Cortex of kidney (tissue), 1 donor: Measurements from ENCODE around the gene KDM2B.

Experiments
- DNase-seq: peaks from one replicate; lab custom pipeline; 2025; lab: John Stamatoyannopoulos, UW

Gene KDM2B

GRCh38 chr12:121530600-121531355 is 50.0 kb downstream of the KDM2B start:
- no peak for DNase-seq

GRCh38 chr12:121529184-121529583 is 51.6 kb downstream of the KDM2B start:
- DNase-seq, result no peak

- DNase-seq, result no peak
Measured at GRCh38 chr12:121525411-121525810, 55.4 kb downstream of the KDM2B start.

DNA sequence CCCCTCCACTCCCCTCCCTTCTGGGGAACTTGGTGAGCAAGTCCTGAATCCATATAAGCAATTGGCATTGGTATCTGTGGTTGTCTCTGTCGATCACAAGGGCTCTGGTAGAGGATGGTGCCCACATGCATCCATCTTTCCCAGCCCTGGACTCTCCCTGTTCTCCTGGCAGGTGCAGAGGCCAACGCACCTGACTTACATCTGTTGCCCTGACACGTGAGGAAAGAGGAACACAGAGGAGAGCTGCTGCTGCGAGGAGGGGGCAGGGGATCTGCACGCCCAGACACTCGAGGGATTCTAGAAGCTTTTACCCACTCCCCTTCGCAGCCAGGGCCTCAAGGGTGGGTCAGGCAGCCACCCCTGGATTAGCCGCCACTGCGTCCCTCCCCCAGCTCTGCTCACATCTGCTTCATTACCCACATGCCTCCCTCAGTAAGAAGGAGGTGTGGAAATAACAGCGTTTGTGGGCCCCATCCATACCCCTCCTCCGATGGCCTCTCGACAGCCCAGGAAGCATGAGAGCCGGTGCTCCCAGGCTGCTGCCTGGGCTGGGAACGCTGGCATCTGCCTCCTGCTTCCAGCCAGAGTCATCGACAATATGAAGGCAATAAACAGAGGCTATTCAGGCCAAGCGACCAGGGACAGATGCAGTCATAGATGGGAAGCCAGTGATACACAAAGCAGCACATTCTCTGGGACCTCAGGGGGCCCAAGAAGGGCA is 56.5 kb downstream of the KDM2B start:
- DNase-seq, result no peak

GRCh38 chr12:121523741-121524140 is 57.1 kb downstream of the KDM2B start:
- no peak for DNase-seq

DNA sequence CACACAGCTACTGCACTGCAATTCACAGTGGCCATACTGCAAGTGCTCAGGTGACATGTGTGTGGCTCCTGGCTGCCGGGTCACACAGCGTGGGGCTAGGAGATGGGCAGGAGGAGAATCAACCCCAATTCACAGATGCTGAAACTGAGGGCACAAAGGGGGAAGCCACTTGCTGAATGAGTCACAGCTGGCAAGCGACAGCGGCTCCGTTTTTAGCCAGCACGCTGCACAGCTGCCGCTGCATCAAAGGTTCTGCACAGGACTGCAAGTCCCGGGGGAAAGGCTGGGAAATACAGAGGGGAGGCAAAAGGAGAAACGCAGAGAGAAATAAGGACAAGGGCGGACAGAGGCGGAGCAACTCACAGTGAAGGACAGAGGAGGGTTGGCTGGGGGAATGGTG is 57.9 kb downstream of the KDM2B start:
- no peak for DNase-seq

GRCh38 chr12:121520586-121521086 is 60.2 kb downstream of the KDM2B start:
- no peak for DNase-seq

DNA sequence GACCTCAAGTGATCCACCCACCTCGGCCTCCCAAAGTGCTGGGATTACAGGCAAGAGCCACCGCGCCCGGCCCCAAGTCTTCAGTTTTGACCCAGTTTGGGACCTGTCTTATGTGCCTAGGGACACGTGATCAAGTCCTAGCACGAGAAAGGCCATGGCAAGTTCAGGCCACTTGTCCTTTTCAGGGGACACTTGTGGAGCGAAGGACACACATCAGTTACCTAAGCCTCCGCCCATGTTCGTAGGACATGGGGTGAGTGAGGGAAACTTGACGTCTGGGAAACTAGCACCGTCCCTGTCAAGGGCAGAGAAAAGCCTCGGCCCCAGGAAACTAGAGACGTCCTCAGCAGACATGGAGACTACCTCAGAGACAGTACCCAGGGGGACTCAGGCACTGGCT is 60.7 kb downstream of the KDM2B start:
- no peak for DNase-seq

DNA sequence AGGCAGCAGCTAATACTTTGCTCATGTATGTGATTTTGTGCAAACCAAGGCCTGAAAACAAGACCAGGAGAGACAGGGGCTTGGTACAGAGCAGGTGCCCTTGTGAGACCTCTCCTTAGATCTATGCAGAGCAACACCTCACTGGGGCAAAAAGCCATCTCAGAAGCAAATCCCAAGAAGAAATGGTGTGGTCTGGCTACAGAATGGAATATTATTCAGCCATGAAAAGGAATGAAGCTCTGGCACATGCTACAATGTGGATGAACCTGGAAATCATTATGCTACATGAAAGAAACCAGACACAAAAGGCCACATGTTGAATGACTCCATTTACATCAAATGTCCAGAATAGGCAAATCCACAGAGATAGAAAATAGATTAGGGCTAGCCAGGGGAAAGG is 61.6 kb downstream of the KDM2B start:
- DNase-seq, result no peak

- no peak for DNase-seq
Measured at GRCh38 chr12:121518656-121519055, 62.2 kb downstream of the KDM2B start.

DNA sequence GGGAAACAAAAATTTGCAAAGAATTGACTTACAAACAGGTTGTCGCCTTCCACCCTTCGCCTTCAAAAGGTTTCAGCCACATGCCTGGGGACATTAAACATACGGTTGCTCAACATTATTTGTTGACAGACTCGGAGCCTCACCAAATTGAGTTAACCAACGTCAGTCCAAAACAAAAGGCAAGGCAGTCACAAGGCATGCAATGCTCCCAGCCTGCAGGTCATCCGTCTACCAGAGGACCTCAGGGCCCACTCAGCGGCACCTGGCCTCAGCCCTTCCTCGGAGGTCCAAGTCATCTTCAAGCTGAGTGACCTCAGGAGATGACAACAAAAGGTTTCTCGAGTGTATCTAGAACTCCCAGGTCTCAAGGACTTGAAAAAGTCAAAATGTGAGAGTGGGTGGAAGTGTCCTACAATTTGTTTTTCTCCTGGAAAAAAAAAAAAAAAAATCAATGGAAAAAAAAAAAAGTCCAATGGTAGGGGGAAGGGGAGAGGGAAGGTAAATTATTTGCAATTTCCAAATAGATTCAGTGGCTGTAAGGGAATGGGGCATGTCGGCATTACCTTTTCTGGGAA is 64.3 kb downstream of the KDM2B start:
- no peak for DNase-seq

DNA sequence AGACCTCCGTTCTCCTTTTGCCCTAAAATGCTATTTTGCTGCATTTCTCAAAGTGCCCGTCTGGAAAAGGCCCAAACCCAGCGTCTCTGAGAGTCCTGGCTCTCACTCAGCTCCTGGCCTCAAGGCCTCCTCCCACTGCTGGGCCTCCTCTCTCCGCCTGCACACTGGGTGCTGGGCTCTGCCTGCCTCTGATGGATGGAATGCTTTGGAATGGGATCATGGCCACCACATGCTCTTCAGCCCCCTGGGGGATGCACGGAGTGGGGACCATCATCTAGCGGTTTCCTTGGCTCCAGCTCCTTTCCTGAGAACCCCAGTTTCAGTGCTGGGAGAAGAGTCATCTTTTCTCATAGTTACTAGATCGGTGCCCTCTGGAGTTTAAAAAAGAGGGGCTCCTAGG is 65.2 kb downstream of the KDM2B start:
- no peak for DNase-seq

- no peak for DNase-seq
Measured at GRCh38 chr12:121514184-121514742, 66.6 kb downstream of the KDM2B start.

DNA sequence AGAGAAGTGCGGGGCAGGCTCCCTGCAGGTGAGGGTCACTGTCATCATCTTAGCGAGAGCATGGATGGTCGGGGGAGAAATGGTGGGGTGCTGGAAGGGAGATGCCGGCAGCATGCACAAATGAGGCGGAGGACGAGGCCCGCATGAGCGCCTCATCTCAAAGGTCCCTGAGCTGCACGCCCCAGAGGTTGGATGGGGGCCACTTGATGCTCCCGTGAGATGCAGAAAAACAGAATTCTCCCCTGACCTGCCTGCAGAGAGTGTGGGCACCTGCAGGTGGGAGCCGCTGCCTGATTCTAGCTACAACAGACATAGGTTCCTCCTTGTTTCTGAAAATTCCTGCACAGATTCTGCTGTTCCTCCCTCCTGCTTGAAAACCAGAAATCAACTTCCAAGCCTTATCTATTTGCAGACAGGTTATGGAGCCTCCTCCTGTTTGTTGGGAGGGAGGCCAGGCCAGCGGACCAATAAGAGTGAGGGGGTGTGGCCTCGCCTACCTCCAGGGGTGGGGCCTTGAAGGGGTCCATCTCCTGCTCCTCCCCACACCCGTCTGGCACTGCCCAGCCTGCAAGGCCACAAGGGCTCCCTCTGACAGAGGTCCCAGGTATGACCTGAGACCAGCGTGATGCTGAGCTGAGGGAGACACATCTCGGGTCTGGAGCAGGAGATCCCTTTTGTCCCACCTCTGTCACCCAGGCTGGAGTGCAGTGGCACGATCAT is 67.2 kb downstream of the KDM2B start:
- no peak for DNase-seq

GRCh38 chr12:121512561-121512960 is 68.3 kb downstream of the KDM2B start:
- no peak for DNase-seq

DNA sequence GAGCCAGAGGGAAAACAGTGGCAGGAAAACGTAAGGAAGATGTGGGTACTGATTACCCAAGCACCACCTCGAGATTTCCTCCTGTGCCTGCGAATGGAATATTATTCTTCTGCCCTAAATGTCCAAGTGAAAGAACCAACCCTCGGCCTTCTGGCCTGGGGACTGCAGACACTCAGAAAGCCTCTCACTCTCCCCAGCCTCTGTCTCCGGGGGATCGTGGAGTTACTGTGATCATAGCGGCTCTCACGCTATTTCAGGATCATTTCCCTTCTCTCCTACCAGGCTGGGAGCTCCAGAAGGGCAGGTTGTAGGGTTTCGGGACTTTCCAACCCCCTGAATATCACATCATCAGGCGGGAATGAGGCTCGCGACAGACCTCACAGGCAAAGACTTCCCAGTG is 68.9 kb downstream of the KDM2B start:
- DNase-seq, result no peak

GRCh38 chr12:121509339-121509738 is 71.5 kb downstream of the KDM2B start:
- DNase-seq, result no peak

DNA sequence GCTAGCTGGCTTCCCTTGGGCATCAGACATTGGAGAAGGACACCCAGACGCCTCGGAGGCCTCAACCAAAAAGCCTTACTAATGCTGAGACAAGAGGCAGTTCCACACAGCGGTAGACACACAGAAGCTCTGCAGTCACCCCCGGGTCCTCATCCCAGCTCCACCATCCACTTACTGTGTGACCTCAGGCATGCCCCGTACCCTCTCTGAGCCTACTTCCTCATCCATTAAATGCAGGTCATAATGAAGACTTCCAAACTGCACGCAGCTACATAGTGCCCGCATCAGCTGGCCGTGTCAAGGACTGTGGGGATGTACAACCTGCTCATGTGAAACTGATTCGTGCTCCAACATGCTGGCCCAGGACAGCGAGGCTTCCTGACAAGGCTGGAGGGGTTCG is 72.3 kb downstream of the KDM2B start:
- no peak for DNase-seq

- DNase-seq, result no peak
Measured at GRCh38 chr12:121507984-121508383, 72.8 kb downstream of the KDM2B start.

- no peak for DNase-seq
Measured at GRCh38 chr12:121507245-121507644, 73.6 kb downstream of the KDM2B start.

GRCh38 chr12:121505513-121505912 is 75.3 kb downstream of the KDM2B start:
- DNase-seq, result no peak

DNA sequence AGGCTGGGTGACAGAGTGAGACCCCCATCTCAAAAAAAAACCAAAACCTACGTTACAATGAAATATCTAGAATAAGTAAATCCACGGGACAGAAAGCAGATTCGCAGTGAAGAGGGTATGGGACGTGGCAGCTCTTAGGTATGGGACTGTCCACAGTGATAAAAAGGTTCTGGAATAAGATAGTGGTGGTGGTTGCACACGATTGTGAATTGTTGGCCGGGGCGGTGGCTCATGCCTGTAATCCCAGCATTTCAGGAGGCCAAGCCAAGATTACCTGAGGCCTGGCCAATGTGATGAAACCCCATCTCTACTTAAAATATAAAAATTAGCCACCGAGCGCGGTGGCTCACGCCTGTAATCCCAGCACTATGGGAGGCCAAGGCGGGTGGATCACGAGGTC is 76.3 kb downstream of the KDM2B start:
- no peak for DNase-seq
